NCI-H524 treated with DMSO at 0.1 percent for 48 hours (cell line): ENCODE measurements around the gene YWHAB.

ENCODE experiments used
- DNase-seq: peaks from one replicate; lab custom pipeline; 2025; lab: John Stamatoyannopoulos, UW

Gene YWHAB

GRCh38 chr20:44914924-44915323, 29.4 kb downstream of the YWHAB start:
- DNase-seq: no peak

GRCh38 chr20:44916586-44916985, 31.1 kb downstream of the YWHAB start:
- no peak for DNase-seq

GRCh38 chr20:44917399-44917798, 31.9 kb downstream of the YWHAB start:
- DNase-seq: no peak

GRCh38 chr20:44918342-44918741, 32.8 kb downstream of the YWHAB start:
- DNase-seq: no peak

GRCh38 chr20:44918761-44919160, 33.3 kb downstream of the YWHAB start:
- DNase-seq: no peak

GRCh38 chr20:44921447-44921846, 35.9 kb downstream of the YWHAB start:
- no peak for DNase-seq

- no peak for DNase-seq
Observed at GRCh38 chr20:44924541-44924940, 39.0 kb downstream of the YWHAB start.

- DNase-seq: no peak
Observed at GRCh38 chr20:44928595-44928994, 43.1 kb downstream of the YWHAB start.

GRCh38 chr20:44930517-44931168, 45.1 kb downstream of the YWHAB start:
- no peak for DNase-seq

GRCh38 chr20:44931911-44932310, 46.4 kb downstream of the YWHAB start:
- DNase-seq: no peak

GRCh38 chr20:44932916-44933315, 47.4 kb downstream of the YWHAB start:
- DNase-seq: no peak

GRCh38 chr20:44936510-44936909, 51.0 kb downstream of the YWHAB start:
- DNase-seq: no peak

- DNase-seq: no peak
Observed at GRCh38 chr20:44938637-44939036, 53.1 kb downstream of the YWHAB start.

GRCh38 chr20:44941120-44941691, 55.7 kb downstream of the YWHAB start:
- no peak for DNase-seq

- no peak for DNase-seq
Observed at GRCh38 chr20:44942264-44942973, 56.9 kb downstream of the YWHAB start.

- DNase-seq: no peak
Observed at GRCh38 chr20:44943828-44944227, 58.3 kb downstream of the YWHAB start.

GRCh38 chr20:44945261-44945660, 59.8 kb downstream of the YWHAB start:
- DNase-seq: no peak

GRCh38 chr20:44946271-44946852, 60.9 kb downstream of the YWHAB start:
- no peak for DNase-seq

GRCh38 chr20:44948107-44948506, 62.6 kb downstream of the YWHAB start:
- DNase-seq: no peak

GRCh38 chr20:44948513-44948912, 63.0 kb downstream of the YWHAB start:
- DNase-seq: no peak

- DNase-seq: no peak
Observed at GRCh38 chr20:44950368-44950767, 64.9 kb downstream of the YWHAB start.

GRCh38 chr20:44952731-44953130, 67.2 kb downstream of the YWHAB start:
- DNase-seq: no peak

GRCh38 chr20:44954211-44954610, 68.7 kb downstream of the YWHAB start:
- DNase-seq: no peak
